Tibial nerve (tissue), 4 donors: ENCODE data around the gene SALL1.

Experiments used
- EP300 ChIP-seq, 2 donors: sonication (generic); formaldehyde crosslinking; IDR thresholded peaks; one replicate each; pipeline ENCODE4 v1.6.1; 2017; ENCODE audit warnings: antibody characterized with exemption in 2 of 2, mild to moderate bottlenecking in 1 of 2
- POLR2A ChIP-seq, 2 donors: fragments of 450-650 bp; IDR thresholded peaks; one replicate each; pipeline ENCODE4 v1.6.1; 2017; ENCODE audit warnings: antibody characterized with exemption in 2 of 2, mild to moderate bottlenecking in 2 of 2, moderate library complexity in 2 of 2
- TF ChIP-seq, protein P1 (sequence below), 5 experiments: fragments of 200-600 bp in 3 of 5; fragments of 450-650 bp in 2 of 5; sonication (generic) in 3 of 5; IDR thresholded peaks; one replicate each; pipeline ENCODE4 v1.5.1; 2016 to 2019; ENCODE audit warnings: antibody characterized with exemption in 5 of 5, mild to moderate bottlenecking in 3 of 5, moderate library complexity in 2 of 5

DNA sequence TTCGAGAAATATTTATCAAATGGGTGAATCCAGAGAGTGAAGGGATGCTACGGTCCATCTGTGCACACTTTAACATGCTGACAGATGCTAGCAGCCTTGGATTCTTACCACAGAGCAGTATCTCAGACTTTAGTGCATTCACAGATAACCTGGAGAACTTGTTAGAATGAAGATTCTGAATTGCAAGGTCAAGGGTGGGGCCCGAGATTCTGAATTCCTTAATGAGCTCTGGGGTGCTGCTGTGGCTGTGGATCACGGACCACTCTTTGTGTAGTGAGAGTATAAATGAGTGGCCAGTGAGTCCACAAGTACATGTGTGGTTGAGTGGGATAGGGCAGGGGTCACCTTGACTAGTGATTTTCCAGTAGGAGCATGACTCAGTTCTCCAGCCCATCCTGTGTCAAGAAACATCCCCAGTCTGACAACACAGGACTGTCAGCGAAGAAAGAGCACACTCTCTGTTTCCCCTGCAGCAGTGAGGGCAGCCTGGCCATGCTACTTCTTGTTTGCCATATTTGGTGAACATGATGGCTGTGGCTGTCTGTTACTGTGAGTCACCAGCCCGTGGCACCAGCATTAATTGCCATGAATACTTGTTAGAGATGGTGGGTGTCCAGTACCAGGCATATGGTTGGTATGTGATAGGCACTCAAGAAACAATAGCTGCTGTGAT, 13.0 kb upstream of the SALL1 start:
- TF ChIP-seq, protein P1, sequence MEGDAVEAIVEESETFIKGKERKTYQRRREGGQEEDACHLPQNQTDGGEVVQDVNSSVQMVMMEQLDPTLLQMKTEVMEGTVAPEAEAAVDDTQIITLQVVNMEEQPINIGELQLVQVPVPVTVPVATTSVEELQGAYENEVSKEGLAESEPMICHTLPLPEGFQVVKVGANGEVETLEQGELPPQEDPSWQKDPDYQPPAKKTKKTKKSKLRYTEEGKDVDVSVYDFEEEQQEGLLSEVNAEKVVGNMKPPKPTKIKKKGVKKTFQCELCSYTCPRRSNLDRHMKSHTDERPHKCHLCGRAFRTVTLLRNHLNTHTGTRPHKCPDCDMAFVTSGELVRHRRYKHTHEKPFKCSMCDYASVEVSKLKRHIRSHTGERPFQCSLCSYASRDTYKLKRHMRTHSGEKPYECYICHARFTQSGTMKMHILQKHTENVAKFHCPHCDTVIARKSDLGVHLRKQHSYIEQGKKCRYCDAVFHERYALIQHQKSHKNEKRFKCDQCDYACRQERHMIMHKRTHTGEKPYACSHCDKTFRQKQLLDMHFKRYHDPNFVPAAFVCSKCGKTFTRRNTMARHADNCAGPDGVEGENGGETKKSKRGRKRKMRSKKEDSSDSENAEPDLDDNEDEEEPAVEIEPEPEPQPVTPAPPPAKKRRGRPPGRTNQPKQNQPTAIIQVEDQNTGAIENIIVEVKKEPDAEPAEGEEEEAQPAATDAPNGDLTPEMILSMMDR (IDR thresholded peaks at IDR 0.05), result no peak
- no peak for TF ChIP-seq POLR2A (IDR thresholded peaks at IDR 0.05)
- no peak for TF ChIP-seq EP300 (IDR thresholded peaks at IDR 0.05)
